ENCODE results near the gene CDK4.

- TF ChIP-seq CTCF (IDR thresholded peaks at IDR 0.05; ENCODE audit: low read length) = no peak
- TF ChIP-seq EZH2 (optimal IDR thresholded peaks at IDR 0.05; ENCODE audit: low read depth, low read length) = no peak
- no peak for TF ChIP-seq EZH2phosphoT487 (IDR thresholded peaks at IDR 0.05; ENCODE audit: low read length)
These were observed 7.2 kb downstream of the CDK4 start, which contains the start of gene TSPAN31 for GRCh38 chr12:57744777-57745484.
